ENCODE data around the gene NEU4. TPM values are rescaled to one million over a fixed set of nuclear protein-coding genes. Genes with fewer than 3 reads are reported as not detected.
"Not testable (repeated sequence)": the region's sequence is repeated elsewhere in the genome, so short reads cannot be mapped to it uniquely, and the experiment has no call there.

Gene NEU4
- total and polyA plus RNA-seq, 2 donors (not counting 1 experiment from before 2014, with no cell fraction given) = not detected

- H3K4me3 ChIP-seq (replicated peaks in 1 of 4; ENCODE audit: control extremely low read depth in 1 of 4, insufficient read depth in 1 of 4, low read depth in 3 of 4, low read length in 4 of 4) = no peak overlapping the region
- H3K9ac ChIP-seq (ENCODE audit: insufficient read depth, low read length) = no peak overlapping the region
- no peaks in the 10 kb centered on the region for H4K20me1 ChIP-seq (ENCODE audit: control insufficient read depth, extremely low read depth, insufficient read depth, low read length)
- no peaks in the 10 kb centered on the region for H3K36me3 ChIP-seq (ENCODE audit: control insufficient read depth, insufficient read depth, low read length)
- no peaks in the 10 kb centered on the region for H3K4me1 ChIP-seq (ENCODE audit: control insufficient read depth, extremely low read depth, insufficient read depth, low read length)
- H3K27ac ChIP-seq (ENCODE audit: insufficient read depth, low read length) = no peak overlapping the region
- TF ChIP-seq CTCF (conservative IDR thresholded peaks at IDR 0.05 in 1 of 2, IDR thresholded peaks at IDR 0.05 in 1 of 2; ENCODE audit: low read depth in 1 of 2, low read length in 2 of 2) = no peak
- TF ChIP-seq EZH2 (IDR thresholded peaks at IDR 0.05; ENCODE audit: low read length, missing control alignments) = no peak
- no peak overlapping the region for H3K4me2 ChIP-seq (ENCODE audit: extremely low read depth, insufficient read depth, low read length)
- no peak overlapping the region for H2AFZ ChIP-seq (ENCODE audit: low read length)
- H3K79me2 ChIP-seq (ENCODE audit: control insufficient read depth, insufficient read depth, low read length) = no peaks in the 10 kb centered on the region
- H3K27me3 ChIP-seq (ENCODE audit: control insufficient read depth, insufficient read depth, low read length) = no peaks in the 10 kb centered on the region
- H3K9me3 ChIP-seq (ENCODE audit: control insufficient read depth, insufficient read depth, low read depth, low read length) = no peaks in the 10 kb centered on the region
- DNase-seq (ENCODE audit: low read depth in 2 of 2) = no peak
Observed at GRCh38 chr2:241818229-241818942, 9.4 kb downstream of the NEU4 start.

- no peak overlapping the region for H3K27ac ChIP-seq (ENCODE audit: insufficient read depth, low read length)
- no peak for TF ChIP-seq EZH2 (IDR thresholded peaks at IDR 0.05; ENCODE audit: low read length, missing control alignments)
- no peak for TF ChIP-seq CTCF (conservative IDR thresholded peaks at IDR 0.05 in 1 of 2, IDR thresholded peaks at IDR 0.05 in 1 of 2; ENCODE audit: low read depth in 1 of 2, low read length in 2 of 2)
- H3K79me2 ChIP-seq (ENCODE audit: control insufficient read depth, insufficient read depth, low read length) = no peaks in the 10 kb centered on the region
- no peaks in the 10 kb centered on the region for H4K20me1 ChIP-seq (ENCODE audit: control insufficient read depth, extremely low read depth, insufficient read depth, low read length)
- H3K4me1 ChIP-seq (ENCODE audit: control insufficient read depth, extremely low read depth, insufficient read depth, low read length) = no peaks in the 10 kb centered on the region
- H3K4me3 ChIP-seq (replicated peaks in 1 of 4; ENCODE audit: control extremely low read depth in 1 of 4, insufficient read depth in 1 of 4, low read depth in 3 of 4, low read length in 4 of 4) = no peak overlapping the region
- no peak overlapping the region for H3K4me2 ChIP-seq (ENCODE audit: extremely low read depth, insufficient read depth, low read length)
- no peaks in the 10 kb centered on the region for H3K36me3 ChIP-seq (ENCODE audit: control insufficient read depth, insufficient read depth, low read length)
- no peaks in the 10 kb centered on the region for H3K9me3 ChIP-seq (ENCODE audit: control insufficient read depth, insufficient read depth, low read depth, low read length)
- DNase-seq (ENCODE audit: low read depth in 2 of 2) = no peak
- no peaks in the 10 kb centered on the region for H3K27me3 ChIP-seq (ENCODE audit: control insufficient read depth, insufficient read depth, low read length)
- H3K9ac ChIP-seq (ENCODE audit: insufficient read depth, low read length) = no peak overlapping the region
- H2AFZ ChIP-seq (ENCODE audit: low read length) = no peak overlapping the region
Observed at GRCh38 chr2:241818943-241819270, 9.9 kb downstream of the NEU4 start.

DNA sequence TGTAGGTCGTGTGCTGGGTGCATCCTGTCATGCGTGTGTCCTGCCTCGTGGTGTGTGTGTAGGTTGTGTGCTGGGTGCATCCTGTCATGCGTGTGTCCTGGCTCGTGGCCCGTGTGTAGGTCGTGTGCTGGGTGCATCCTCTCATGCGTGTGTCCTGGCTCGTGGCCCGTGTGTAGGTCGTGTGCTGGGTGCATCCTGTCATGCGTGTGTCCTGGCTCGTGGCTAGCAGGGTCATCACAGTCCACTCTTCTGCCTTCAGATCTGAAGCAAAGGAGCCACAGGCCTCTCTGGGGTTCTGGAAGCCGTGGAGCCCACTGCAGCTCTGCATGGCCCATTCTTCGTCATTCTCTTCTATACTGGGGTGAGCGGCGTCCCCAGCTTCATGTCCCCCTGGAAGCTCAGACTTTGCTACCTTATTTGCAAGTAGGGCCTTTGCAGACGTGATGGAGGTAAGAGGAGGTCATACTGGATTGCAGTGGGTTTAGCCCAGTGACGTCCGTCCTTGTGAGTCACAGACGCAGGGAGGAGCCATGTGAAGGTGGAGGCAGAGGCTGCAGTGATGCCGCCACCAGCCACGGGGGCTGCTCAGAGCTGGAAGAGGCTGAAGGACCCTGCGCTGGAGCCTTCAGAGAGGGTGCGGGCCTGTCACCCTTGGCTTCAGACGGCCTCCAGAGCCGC, 11.1 kb downstream of the NEU4 start:
- H3K9me3 ChIP-seq (ENCODE audit: control insufficient read depth, insufficient read depth, low read depth, low read length); H3K4me2 ChIP-seq (ENCODE audit: extremely low read depth, insufficient read depth, low read length); H3K27me3 ChIP-seq (ENCODE audit: control insufficient read depth, insufficient read depth, low read length); H3K27ac ChIP-seq (ENCODE audit: insufficient read depth, low read length); H3K9ac ChIP-seq (ENCODE audit: insufficient read depth, low read length); H2AFZ ChIP-seq (ENCODE audit: low read length); H3K36me3 ChIP-seq (ENCODE audit: control insufficient read depth, insufficient read depth, low read length); H3K4me1 ChIP-seq (ENCODE audit: control insufficient read depth, extremely low read depth, insufficient read depth, low read length); H3K79me2 ChIP-seq (ENCODE audit: control insufficient read depth, insufficient read depth, low read length); H3K4me3 ChIP-seq (replicated peaks in 1 of 4; ENCODE audit: control extremely low read depth in 1 of 4, insufficient read depth in 1 of 4, low read depth in 3 of 4, low read length in 4 of 4); DNase-seq (ENCODE audit: low read depth in 2 of 2); H4K20me1 ChIP-seq (ENCODE audit: control insufficient read depth, extremely low read depth, insufficient read depth, low read length): not testable (repeated sequence)
